Caco-2 (cell line): Measurements from ENCODE around the gene AKIRIN2. TPM values are rescaled to one million over a fixed set of nuclear protein-coding genes. Genes with fewer than 3 reads are reported as not detected.

ENCODE experiments used
- BruUV-seq: library from RNA; stranded (reverse); fragments of 400-500 nt; replicated peaks from 2 replicates; lab custom pipeline; 2021; lab: Mats Ljungman, UMichigan
- CTCF ChIA-PET: fragments of 300-600 bp; sonication (Branson Sonifier 250); formaldehyde crosslinking; loops from one replicate; lab custom pipeline; 2022; ENCODE audit warnings: antibody characterized with exemption; lab: Charles Lee
- POLR2A ChIA-PET: fragments of 300-600 bp; sonication (Branson Sonifier 250); formaldehyde crosslinking; loops from one replicate; lab custom pipeline; 2022; ENCODE audit warnings: antibody characterized with exemption; lab: Charles Lee
- DNase-seq, 2 experiments: peaks; one replicate each; pipeline versions ENCODE4 v3.0.0 to v3.0.0-alpha.2; 2020 to 2022
- H3K27me3 ChIP-seq: replicated peaks from 2 replicates; pipeline ENCODE4 v1.6.0; 2011; ENCODE audit warnings: low read length; ENCODE audit not compliant: control insufficient read depth, insufficient read depth
- H3K36me3 ChIP-seq: 2 replicates; pipeline ENCODE4 v1.5.1; 2011; ENCODE audit warnings: low read length; ENCODE audit not compliant: control insufficient read depth, insufficient read depth
- H3K4me1 ChIP-seq: fragments of 250-450 bp; sonication (Bioruptor Pico); 2 replicates; pipeline ENCODE4 v1.5.1; 2020; ENCODE audit warnings: mild to moderate bottlenecking
- H3K4me3 ChIP-seq: 2 replicates; pipeline ENCODE4 v1.5.1; 2011; ENCODE audit warnings: low read depth, mild to moderate bottlenecking, control low read depth, low read length
- H3K9me3 ChIP-seq: fragments of 250-450 bp; sonication (Bioruptor Pico); 2 replicates; pipeline ENCODE4 v1.5.1; 2020; ENCODE audit warnings: mild to moderate bottlenecking, moderate library complexity
- H3K27ac Mint-ChIP-seq: one replicate; pipeline ENCODE4 v1.8.0; 2022; ENCODE audit warnings: mixed read lengths; ENCODE audit not compliant: unreplicated experiment
- H3K27me3 Mint-ChIP-seq: one replicate; pipeline ENCODE4 v1.8.0; 2022; ENCODE audit warnings: mixed read lengths; ENCODE audit not compliant: insufficient read depth, unreplicated experiment
- H3K36me3 Mint-ChIP-seq: one replicate; pipeline ENCODE4 v1.8.0; 2022; ENCODE audit warnings: mild to moderate bottlenecking, mixed read lengths; ENCODE audit not compliant: insufficient read depth, unreplicated experiment
- H3K4me1 Mint-ChIP-seq: one replicate; pipeline ENCODE4 v1.8.0; 2022; ENCODE audit warnings: low read depth, mixed read lengths; ENCODE audit not compliant: unreplicated experiment
- H3K4me3 Mint-ChIP-seq: one replicate; pipeline ENCODE4 v1.8.0; 2022; ENCODE audit warnings: mild to moderate bottlenecking, moderate library complexity, mixed read lengths; ENCODE audit not compliant: unreplicated experiment
- H3K9me3 Mint-ChIP-seq: one replicate; pipeline ENCODE4 v1.8.0; 2022; ENCODE audit warnings: mixed read lengths; ENCODE audit not compliant: unreplicated experiment
- intact Hi-C: fragments of 100-400 bp; cut with micrococcal nuclease; formaldehyde crosslinking; loops from one replicate; pipeline ENCODE4 v1.10.0; 2022; ENCODE audit not compliant: unreplicated experiment
- total RNA-seq: library from RNA; stranded (reverse); gene quantifications from 2 replicates; pipeline ENCODE4 v1.2.3, GENCODE V29; 2022
- TF ChIP-seq, protein P1 (sequence below), 2 experiments: fragments of 200-600 bp in 1 of 2; IDR thresholded peaks; 1 replicate in 1 of 2; 2 replicates in 1 of 2; pipeline versions ENCODE4 v1.5.1 to v1.8.0; 2011 to 2022; ENCODE audit warnings: antibody characterized with exemption in 1 of 2, control low read depth in 1 of 2, inconsistent platforms in 1 of 2, low read depth in 1 of 2, low read length in 1 of 2, mild to moderate bottlenecking in 1 of 2, moderate library complexity in 1 of 2; ENCODE audit not compliant: insufficient read depth in 1 of 2, severe bottlenecking in 1 of 2, unreplicated experiment in 1 of 2

Gene AKIRIN2
- total RNA-seq, 1 experiment from 2014 or later, result 51.3 TPM

DNA sequence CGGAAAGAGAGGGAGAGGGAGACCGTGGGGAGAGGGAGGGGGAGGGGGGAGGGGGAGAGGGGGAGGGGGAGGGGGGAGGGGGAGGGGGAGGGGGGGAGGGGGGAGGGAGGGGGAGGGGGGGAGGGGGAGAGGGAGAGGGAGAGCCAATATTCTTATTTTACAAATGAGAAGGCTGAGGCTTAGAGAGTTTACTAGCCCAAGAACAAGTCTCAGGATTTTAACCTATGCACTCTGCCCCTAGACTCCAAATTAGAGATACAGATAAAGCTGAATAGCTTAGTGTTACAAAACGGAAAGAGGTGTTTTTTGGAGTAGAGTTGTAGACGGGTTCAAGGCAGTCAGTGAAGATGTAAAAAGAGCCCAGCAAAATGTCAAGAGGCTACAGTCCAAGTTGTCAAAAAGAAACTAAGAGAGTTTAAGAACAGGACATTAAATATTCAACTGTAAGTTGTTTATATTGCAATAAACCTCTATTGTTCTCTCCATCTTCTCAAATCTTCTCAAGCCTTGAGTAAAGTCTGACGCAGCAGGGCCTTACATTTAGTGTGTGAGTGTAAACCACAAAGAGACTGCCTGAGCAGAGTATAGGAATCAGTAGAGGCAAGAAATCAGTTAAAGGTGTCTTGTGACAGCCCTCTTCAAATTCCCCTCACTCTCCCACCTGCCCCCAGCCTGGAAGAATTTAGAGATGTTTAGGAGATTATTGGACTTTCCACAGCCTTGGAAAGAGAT, 34.9 kb upstream of the AKIRIN2 start:
- no TSS peak for BruUV-seq
- no peaks in the 10 kb centered on the region; the same call in 1 of the 2 replicates for H3K9me3 ChIP-seq
- H3K4me3 Mint-ChIP-seq, result no peak overlapping the region
- no peaks in the 10 kb centered on the region for H3K36me3 ChIP-seq
- no peaks in the 10 kb centered on the region for H3K36me3 Mint-ChIP-seq
- ChIA-PET POLR2A (no interaction called here), CTCF (no interaction called here)
- no peak overlapping the region for H3K4me3 ChIP-seq
- H3K9me3 Mint-ChIP-seq, result no peaks in the 10 kb centered on the region
- peaks cover 4% of the 10 kb centered on the region; the same call in 1 of the 2 replicates for H3K4me1 ChIP-seq
- TF ChIP-seq, protein P1, sequence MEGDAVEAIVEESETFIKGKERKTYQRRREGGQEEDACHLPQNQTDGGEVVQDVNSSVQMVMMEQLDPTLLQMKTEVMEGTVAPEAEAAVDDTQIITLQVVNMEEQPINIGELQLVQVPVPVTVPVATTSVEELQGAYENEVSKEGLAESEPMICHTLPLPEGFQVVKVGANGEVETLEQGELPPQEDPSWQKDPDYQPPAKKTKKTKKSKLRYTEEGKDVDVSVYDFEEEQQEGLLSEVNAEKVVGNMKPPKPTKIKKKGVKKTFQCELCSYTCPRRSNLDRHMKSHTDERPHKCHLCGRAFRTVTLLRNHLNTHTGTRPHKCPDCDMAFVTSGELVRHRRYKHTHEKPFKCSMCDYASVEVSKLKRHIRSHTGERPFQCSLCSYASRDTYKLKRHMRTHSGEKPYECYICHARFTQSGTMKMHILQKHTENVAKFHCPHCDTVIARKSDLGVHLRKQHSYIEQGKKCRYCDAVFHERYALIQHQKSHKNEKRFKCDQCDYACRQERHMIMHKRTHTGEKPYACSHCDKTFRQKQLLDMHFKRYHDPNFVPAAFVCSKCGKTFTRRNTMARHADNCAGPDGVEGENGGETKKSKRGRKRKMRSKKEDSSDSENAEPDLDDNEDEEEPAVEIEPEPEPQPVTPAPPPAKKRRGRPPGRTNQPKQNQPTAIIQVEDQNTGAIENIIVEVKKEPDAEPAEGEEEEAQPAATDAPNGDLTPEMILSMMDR (IDR thresholded peaks at IDR 0.05; ENCODE audit: insufficient read depth in 1 of 2, low read depth in 1 of 2, low read length in 1 of 2, severe bottlenecking in 1 of 2, unreplicated experiment in 1 of 2), result no peak
- H3K27me3 ChIP-seq, result no peaks in the 10 kb centered on the region
- intact Hi-C loops, result no loop called here
- no peaks in the 10 kb centered on the region for H3K4me1 Mint-ChIP-seq
- no peaks in the 10 kb centered on the region for H3K27me3 Mint-ChIP-seq
- no peak for DNase-seq
- no peak overlapping the region for H3K27ac Mint-ChIP-seq

GRCh38 chr6:87731818-87732661, 30.0 kb upstream of the AKIRIN2 start:
- POLR2A ChIA-PET, result no interaction called here

DNA sequence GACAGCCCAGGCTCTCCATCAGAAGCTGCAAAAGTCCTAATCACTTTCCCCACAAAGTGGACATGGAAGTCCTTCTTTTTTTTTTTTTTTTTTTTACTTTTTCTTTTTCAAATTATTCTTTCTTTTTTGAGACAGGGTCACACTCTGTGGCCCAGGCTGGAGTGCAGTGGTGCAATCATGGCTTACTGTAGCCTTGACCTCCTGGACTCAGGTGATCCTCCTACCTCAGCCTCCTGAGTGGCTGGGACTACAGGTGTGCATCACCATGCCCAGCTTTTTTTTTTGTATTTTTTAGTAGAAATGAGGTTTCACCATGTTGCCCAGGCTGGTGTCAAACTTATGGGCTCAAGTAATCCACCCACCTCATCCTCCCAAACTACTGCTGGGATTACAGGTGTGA, 29.0 kb upstream of the AKIRIN2 start:
- intact Hi-C loops, result no loop called here
- Histone ChIP-seq H3K9me3 (no peaks in the 10 kb centered on the region), H3K4me1 (0 out of 2 replicates have a peak, but pooled peaks cover 5% of the 10 kb centered on the region), H3K36me3 (no peaks in the 10 kb centered on the region), H3K27me3 (no peaks in the 10 kb centered on the region), H3K4me3 (no peak overlapping the region)
- Mint-ChIP-seq H3K4me1 (no peaks in the 10 kb centered on the region), H3K9me3 (no peaks in the 10 kb centered on the region), H3K27me3 (no peaks in the 10 kb centered on the region), H3K4me3 (no peak overlapping the region), H3K27ac (no peak overlapping the region), H3K36me3 (no peaks in the 10 kb centered on the region)
- ChIA-PET CTCF (no interaction called here), POLR2A (no interaction called here)
- TF ChIP-seq, protein P1 (IDR thresholded peaks at IDR 0.05; ENCODE audit: insufficient read depth in 1 of 2, low read depth in 1 of 2, low read length in 1 of 2, severe bottlenecking in 1 of 2, unreplicated experiment in 1 of 2), result no peak
- BruUV-seq, result no TSS peak
- DNase-seq, result no peak

More at GRCh38 chr6:87731818-87732661, 30.0 kb upstream of the AKIRIN2 start:
- H3K9me3 Mint-ChIP-seq, result no peaks in the 10 kb centered on the region
- H3K4me1 Mint-ChIP-seq, result no peaks in the 10 kb centered on the region
- CTCF ChIA-PET, result no interaction called here
- H3K9me3 ChIP-seq, result no peaks in the 10 kb centered on the region; the same call in 1 of the 2 replicates
- no peaks in the 10 kb centered on the region for H3K36me3 ChIP-seq
- intact Hi-C loops, result no loop called here
- H3K4me3 ChIP-seq, result no peak overlapping the region
- no peak overlapping the region for H3K4me3 Mint-ChIP-seq
- H3K27me3 Mint-ChIP-seq, result no peaks in the 10 kb centered on the region
- no peak overlapping the region for H3K27ac Mint-ChIP-seq
- H3K36me3 Mint-ChIP-seq, result no peaks in the 10 kb centered on the region
- H3K27me3 ChIP-seq, result no peaks in the 10 kb centered on the region
- BruUV-seq, result no TSS peak
- no peak for DNase-seq
- H3K4me1 ChIP-seq, result peaks cover 7% of the 10 kb centered on the region; the same call in 1 of the 2 replicates
- TF ChIP-seq, protein P1 (IDR thresholded peaks at IDR 0.05; ENCODE audit: insufficient read depth in 1 of 2, low read depth in 1 of 2, low read length in 1 of 2, severe bottlenecking in 1 of 2, unreplicated experiment in 1 of 2), result no peak
